Thymus (tissue), 11 donors: ENCODE data around the gene COMMD9. TPM values are rescaled to one million over a fixed set of nuclear protein-coding genes. Genes with fewer than 3 reads are reported as not detected.

Experiments
- DNase-seq, 9 donors: peaks; one replicate each; pipeline ENCODE4 v3.0.0-alpha.2; 2013; ENCODE audit warnings: low spot score in 9 of 9, low read depth in 6 of 9, missing footprints in 1 of 9
- H3K27ac ChIP-seq, 2 donors: one replicate each; pipeline ENCODE4 v1.5.1; 2013; ENCODE audit warnings: control low read depth in 1 of 2, low read depth in 1 of 2, low read length in 1 of 2, mild to moderate bottlenecking in 1 of 2, moderate library complexity in 1 of 2
- H3K27me3 ChIP-seq, 2 donors: one replicate each; pipeline ENCODE4 v1.5.1; 2013; ENCODE audit warnings: low read length in 1 of 2; ENCODE audit not compliant: control insufficient read depth in 2 of 2, insufficient read depth in 1 of 2
- H3K36me3 ChIP-seq, 2 donors: one replicate each; pipeline ENCODE4 v1.5.1; 2013; ENCODE audit warnings: low read length in 1 of 2, mild to moderate bottlenecking in 1 of 2, moderate library complexity in 1 of 2; ENCODE audit not compliant: control insufficient read depth in 2 of 2, insufficient read depth in 2 of 2
- H3K4me1 ChIP-seq, 2 donors: one replicate each; pipeline ENCODE4 v1.5.1; 2013; ENCODE audit warnings: low read length in 2 of 2; ENCODE audit not compliant: control insufficient read depth in 2 of 2, insufficient read depth in 2 of 2
- H3K4me3 ChIP-seq, 2 donors: one replicate each; pipeline ENCODE4 v1.5.1; 2013; ENCODE audit warnings: low read length in 2 of 2, control low read depth in 1 of 2, mild to moderate bottlenecking in 1 of 2
- H3K9me3 ChIP-seq, 2 donors: one replicate each; pipeline ENCODE4 v1.5.1; 2013; ENCODE audit warnings: low read length in 1 of 2, mild to moderate bottlenecking in 1 of 2; ENCODE audit not compliant: control insufficient read depth in 2 of 2, insufficient read depth in 1 of 2
- WGBS: extraction: QIAGEN DNeasy Blood & Tissue Kit; methylation state at CpG from one replicate; pipeline ENCODE4 v1.1.7; 2013; 5-methylcytosine and 5-hydroxymethylcytosine counted together
- polyA plus RNA-seq: library from polyadenylated mRNA; stranded (reverse); fragments of 200-250 nt; gene quantifications from one replicate; pipeline ENCODE4 v1.2.3, GENCODE V29; 2013
- total RNA-seq: library from RNA; stranded (reverse); fragments of 120-200 nt; gene quantifications from one replicate; pipeline ENCODE4 v1.2.4, GENCODE V29; 2013
- donor health status: healthy.

The COMMD9 gene
- total and polyA plus RNA-seq, 2 donors, result 31.9 to 63.6 TPM

- no peaks in the 10 kb centered on the region for H3K4me1 ChIP-seq
- DNase-seq, result no peak
- 92% methylated on average over 2 of the region's 2 CpGs for WGBS
- no peak overlapping the region for H3K4me3 ChIP-seq
- H3K27me3 ChIP-seq, result peaks cover 0 to 16% of the 10 kb centered on the region in 2 donors
- no peaks in the 10 kb centered on the region for H3K9me3 ChIP-seq
- no peaks in the 10 kb centered on the region for H3K36me3 ChIP-seq
- H3K27ac ChIP-seq, result no peak overlapping the region
These were observed 37.4 kb downstream of the COMMD9 start for GRCh38 chr11:36251823-36252222.

DNA sequence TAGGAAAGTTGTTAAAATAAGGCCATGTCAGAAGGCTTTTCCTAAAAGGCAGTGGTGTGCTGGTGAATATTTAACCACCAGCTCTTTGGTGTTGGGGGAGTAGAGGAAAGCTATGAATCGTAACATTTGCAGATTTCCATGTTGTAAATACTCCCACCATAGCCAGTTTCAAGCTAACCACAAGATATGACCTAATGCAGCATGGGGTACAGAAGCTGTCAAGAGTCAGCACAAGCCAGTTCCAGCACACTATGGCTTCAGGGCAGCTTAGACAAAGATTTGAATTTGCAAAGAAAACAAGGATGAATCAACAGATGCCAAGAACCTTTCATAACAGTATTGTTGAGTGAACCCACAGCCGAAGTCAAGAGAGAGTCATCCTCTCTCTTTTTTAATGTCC, 40.0 kb downstream of the COMMD9 start:
- no peak for DNase-seq
- no peak overlapping the region for H3K4me3 ChIP-seq
- H3K27ac ChIP-seq, result no peak overlapping the region
- 85% methylated on average over 2 of the region's 2 CpGs for WGBS
- no peaks in the 10 kb centered on the region for H3K9me3 ChIP-seq
- no peaks in the 10 kb centered on the region for H3K4me1 ChIP-seq
- no peaks in the 10 kb centered on the region for H3K36me3 ChIP-seq
- H3K27me3 ChIP-seq, result peaks cover 0 to 12% of the 10 kb centered on the region in 2 donors

DNA sequence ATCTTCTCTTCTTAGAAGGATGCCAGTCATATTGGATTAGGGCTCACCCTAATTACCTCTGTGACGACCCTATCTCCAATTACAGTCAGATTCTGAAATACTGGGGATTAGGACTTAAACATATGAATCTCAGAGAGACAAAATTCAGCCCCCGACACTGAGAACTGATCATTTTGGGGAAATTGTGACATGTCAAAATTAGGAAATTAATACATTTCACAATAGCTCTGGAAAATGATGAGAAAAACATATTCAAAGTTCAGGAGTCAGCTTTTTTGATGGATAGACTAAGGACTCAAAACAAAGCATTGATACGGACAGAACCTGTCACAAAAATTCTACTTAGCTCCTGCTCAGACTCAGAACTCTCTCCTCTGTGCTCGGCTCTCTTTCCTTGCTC, 40.8 kb downstream of the COMMD9 start:
- Histone ChIP-seq H3K36me3 (no peaks in the 10 kb centered on the region), H3K4me3 (no peak overlapping the region), H3K4me1 (no peaks in the 10 kb centered on the region), H3K27me3 (peaks cover 0 to 12% of the 10 kb centered on the region in 2 donors), H3K27ac (no peak overlapping the region), H3K9me3 (no peaks in the 10 kb centered on the region)
- DNase-seq, result no peak
- 85% methylated on average over 4 of the region's 4 CpGs for WGBS

DNA sequence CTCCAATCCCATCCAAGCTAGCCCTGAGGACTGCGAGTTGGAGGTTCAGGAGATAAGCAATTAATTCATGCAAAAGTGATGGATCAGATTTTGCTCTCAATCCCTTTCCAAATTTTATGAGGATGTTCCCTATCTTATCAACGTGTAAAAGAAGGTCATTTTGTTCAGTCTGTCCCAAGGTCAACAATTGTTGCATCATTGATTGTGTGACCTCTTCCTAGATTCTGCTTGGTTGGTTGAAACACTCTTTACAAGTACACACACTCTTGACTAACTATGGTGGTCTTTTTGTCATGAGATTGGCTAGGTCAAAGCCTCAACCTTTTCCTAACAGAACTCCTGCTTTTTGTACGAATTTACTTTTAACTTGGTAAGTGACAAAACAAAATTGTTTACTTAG, 41.7 kb downstream of the COMMD9 start:
- DNase-seq, result no peak
- Histone ChIP-seq H3K27ac (no peak overlapping the region), H3K4me1 (no peaks in the 10 kb centered on the region), H3K27me3 (peaks cover 0 to 10% of the 10 kb centered on the region in 2 donors), H3K36me3 (no peaks in the 10 kb centered on the region), H3K9me3 (no peaks in the 10 kb centered on the region), H3K4me3 (no peak overlapping the region)
- WGBS, result 62% methylated on average over 3 of the region's 3 CpGs

GRCh38 chr11:36243641-36244040, 45.6 kb downstream of the COMMD9 start:
- Histone ChIP-seq H3K27me3 (peaks cover 0 to 6% of the 10 kb centered on the region in 2 donors), H3K36me3 (no peaks in the 10 kb centered on the region), H3K27ac (no peak overlapping the region), H3K9me3 (no peaks in the 10 kb centered on the region), H3K4me3 (no peak overlapping the region), H3K4me1 (no peaks in the 10 kb centered on the region)
- 87% methylated on average over 1 of the region's 1 CpG for WGBS
- DNase-seq, result no peak

- Histone ChIP-seq H3K4me1 (no peaks in the 10 kb centered on the region), H3K4me3 (no peak overlapping the region), H3K36me3 (no peaks in the 10 kb centered on the region), H3K27ac (no peak overlapping the region), H3K27me3 (no peaks in the 10 kb centered on the region), H3K9me3 (no peaks in the 10 kb centered on the region)
- DNase-seq, result no peak
- WGBS, result 98% methylated on average over 1 of the region's 1 CpG
These were observed 47.7 kb downstream of the COMMD9 start for GRCh38 chr11:36241497-36241896.

- no peak overlapping the region for H3K4me3 ChIP-seq
- H3K36me3 ChIP-seq, result no peaks in the 10 kb centered on the region
- H3K27me3 ChIP-seq, result no peaks in the 10 kb centered on the region
- no peaks in the 10 kb centered on the region for H3K9me3 ChIP-seq
- no peak for DNase-seq
- H3K27ac ChIP-seq, result no peak overlapping the region
- no peaks in the 10 kb centered on the region for H3K4me1 ChIP-seq
- 94% methylated on average over 4 of the region's 4 CpGs for whole genome bisulfite sequencing
These were observed 48.4 kb downstream of the COMMD9 start for GRCh38 chr11:36240801-36241200.

GRCh38 chr11:36240173-36240572, 49.1 kb downstream of the COMMD9 start:
- Histone ChIP-seq H3K4me1 (no peaks in the 10 kb centered on the region), H3K27ac (no peak overlapping the region), H3K36me3 (no peaks in the 10 kb centered on the region), H3K9me3 (no peaks in the 10 kb centered on the region), H3K27me3 (no peaks in the 10 kb centered on the region), H3K4me3 (no peak overlapping the region)
- DNase-seq, result no peak
- WGBS, result 70% methylated on average over 4 of the region's 4 CpGs

GRCh38 chr11:36239636-36240035, 49.6 kb downstream of the COMMD9 start:
- Histone ChIP-seq H3K36me3 (no peaks in the 10 kb centered on the region), H3K27me3 (no peaks in the 10 kb centered on the region)
- 93% methylated on average over 3 of the region's 3 CpGs for WGBS

GRCh38 chr11:36238881-36239280, 50.3 kb downstream of the COMMD9 start:
- H3K27ac ChIP-seq, result no peak overlapping the region
- H3K36me3 ChIP-seq, result no peaks in the 10 kb centered on the region
- H3K4me3 ChIP-seq, result no peak overlapping the region
- DNase-seq, result no peak
- H3K9me3 ChIP-seq, result no peaks in the 10 kb centered on the region
- no peaks in the 10 kb centered on the region for H3K4me1 ChIP-seq
- 93% methylated on average over 1 of the region's 1 CpG for WGBS
- H3K27me3 ChIP-seq, result no peaks in the 10 kb centered on the region

More at GRCh38 chr11:36239636-36240035, 49.6 kb downstream of the COMMD9 start:
- no peak overlapping the region for H3K4me3 ChIP-seq
- DNase-seq, result no peak
- no peaks in the 10 kb centered on the region for H3K4me1 ChIP-seq
- no peaks in the 10 kb centered on the region for H3K9me3 ChIP-seq
- H3K27ac ChIP-seq, result no peak overlapping the region
